Fibroblast of mammary gland (primary cell): ENCODE data around the gene IRF2BPL.

Source experiments
- DNase-seq: peaks from one replicate; pipeline ENCODE4 v3.0.0-alpha.2; 2010; ENCODE audit warnings: low read depth
- H3K4me3 ChIP-seq: 2 replicates; pipeline ENCODE4 v1.5.1; 2011; ENCODE audit warnings: low read depth, mild to moderate bottlenecking, low read length, moderate library complexity; ENCODE audit not compliant: control insufficient read depth
- CTCF ChIP-seq: conservative IDR thresholded peaks from 2 replicates; pipeline ENCODE4 v1.5.1; 2011; ENCODE audit warnings: low read depth, low read length, inconsistent platforms; ENCODE audit not compliant: control insufficient read depth, insufficient read depth

IRF2BPL gene

GRCh38 chr14:77045238-77046162 lies 17.0 kb upstream of the IRF2BPL start:
- DNase-seq = no peak
- no peak overlapping the region for H3K4me3 ChIP-seq
- TF ChIP-seq CTCF = no peak

- no peak overlapping the region for H3K4me3 ChIP-seq
- TF ChIP-seq CTCF = no peak
- DNase-seq = peak; percentile 90
Observed at GRCh38 chr14:77044783-77045237, 16.3 kb upstream of the IRF2BPL start.

GRCh38 chr14:77043984-77044485 lies 15.5 kb upstream of the IRF2BPL start:
- TF ChIP-seq CTCF = no peak
- DNase-seq = no peak
- H3K4me3 ChIP-seq = no peak overlapping the region

DNA sequence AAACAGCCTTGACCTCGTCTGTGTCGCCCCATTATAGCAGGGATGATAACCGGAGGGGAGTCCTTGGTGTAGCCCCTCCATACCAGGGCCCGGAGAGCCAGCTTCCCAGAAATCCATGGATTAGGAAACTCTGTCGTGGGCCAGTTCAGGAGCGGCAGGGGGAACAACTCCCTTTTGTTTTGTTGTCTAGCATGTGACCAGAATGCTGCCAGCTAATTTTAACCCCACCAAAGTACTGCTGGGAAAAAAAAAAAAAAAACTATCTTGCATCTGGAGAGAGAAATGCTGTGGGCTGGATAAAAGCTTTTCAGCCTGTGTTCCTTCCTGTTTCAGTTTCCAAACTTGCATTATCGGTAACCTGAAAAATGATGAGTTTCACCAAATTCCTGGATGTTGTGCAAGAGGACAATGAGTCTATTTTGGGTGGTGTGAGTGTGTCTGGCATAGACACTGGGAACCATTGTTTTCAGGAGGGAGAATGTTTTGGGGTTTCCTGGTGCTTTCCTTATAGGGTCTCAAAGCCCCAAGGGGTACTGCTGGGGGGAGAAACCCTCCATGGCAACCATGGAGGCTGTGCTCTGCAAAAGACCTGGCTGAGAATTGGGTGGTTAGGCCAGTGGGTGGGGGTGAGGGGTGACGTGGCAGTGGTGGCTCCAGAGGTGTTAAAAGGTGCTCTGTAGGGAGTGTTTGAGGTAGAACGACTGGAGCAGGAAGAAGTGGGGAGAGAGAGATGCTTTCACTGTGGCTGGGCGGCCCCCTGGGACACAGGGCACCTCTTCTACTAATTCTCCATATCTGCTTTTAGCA lies 14.9 kb upstream of the IRF2BPL start:
- peak; percentile 95 for DNase-seq
- no peak overlapping the region for H3K4me3 ChIP-seq
- TF ChIP-seq CTCF = no peak

- no peak overlapping the region for H3K4me3 ChIP-seq
- no peak for TF ChIP-seq CTCF
- peak; percentile 97 for DNase-seq
Observed at GRCh38 chr14:77041881-77042545, 13.5 kb upstream of the IRF2BPL start.

DNA sequence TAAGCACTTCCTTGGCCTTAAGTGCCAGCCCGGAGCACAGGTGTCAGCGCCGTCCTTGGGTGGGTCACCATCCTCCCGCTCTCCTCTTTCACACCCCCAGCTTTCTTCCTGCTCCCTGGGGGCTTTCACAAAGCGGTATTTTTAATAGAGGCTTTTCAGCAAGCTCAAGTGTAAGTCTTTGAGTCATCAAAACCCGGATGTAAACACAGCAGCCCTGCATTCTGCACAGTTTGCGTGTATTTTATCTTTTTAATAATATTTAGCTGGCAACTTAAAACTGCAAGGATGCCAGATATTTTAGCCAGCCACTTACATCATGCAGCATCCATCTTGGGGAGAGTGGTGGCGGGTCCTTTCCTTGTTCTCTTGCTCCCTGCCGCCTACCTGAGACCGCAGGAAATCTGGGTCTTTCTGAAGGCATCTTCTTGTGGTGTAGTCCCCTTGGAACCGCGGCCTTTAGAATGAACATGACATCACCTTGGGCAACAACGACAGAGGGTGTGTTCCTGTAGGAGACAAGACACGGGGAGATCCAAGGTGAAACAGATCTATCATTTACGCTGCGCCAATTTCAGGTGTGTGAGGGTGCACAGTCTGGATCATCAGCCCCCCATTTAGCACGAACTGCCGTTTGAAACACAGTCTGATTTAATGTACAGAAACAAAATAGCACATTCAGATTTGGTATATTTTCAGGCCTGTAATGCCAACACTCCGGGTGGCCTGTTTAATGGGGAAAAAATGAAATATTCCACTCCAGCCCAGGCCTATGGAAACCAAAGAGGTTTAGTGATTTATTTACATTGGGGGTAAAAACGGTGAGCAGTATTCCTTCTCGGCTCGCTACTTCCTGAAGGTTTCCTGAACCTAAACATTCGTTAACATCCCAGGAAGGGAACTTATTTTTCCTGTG lies 12.5 kb upstream of the IRF2BPL start:
- peak; percentile 87 for DNase-seq
- H3K4me3 ChIP-seq = peak overlapping the region; percentile 37
- TF ChIP-seq CTCF = no peak
